T47D (cell line): ENCODE data around the gene MRPL36.
A peak's percentile ranks its signal among the peaks of the same experiment; 100 is the strongest.

Experiments
- DNase-seq, 2 experiments: peaks; one replicate each; pipeline versions ENCODE4 v3.0.0 to v3.0.0-alpha.2; 2011 to 2012; ENCODE audit warnings: low read depth in 1 of 2, low spot score in 1 of 2
- JUND ChIP-seq: IDR thresholded peaks from 2 replicates; pipeline ENCODE4 v1.6.1; 2012; ENCODE audit warnings: low read depth
- in situ Hi-C: cut with HindIII; loops from 2 replicates; pipeline ENCODE4 v1.10.0; 2016; ENCODE audit warnings: low sequenced_read_pairs, low pct_unique_long_range_greater_than_20kb

The MRPL36 gene

GRCh38 chr5:1756481-1756880 lies 43.2 kb downstream of the MRPL36 start:
- DNase-seq, result no peak
- no peak for TF ChIP-seq JUND
- in situ Hi-C loops, result no loop called here

DNA sequence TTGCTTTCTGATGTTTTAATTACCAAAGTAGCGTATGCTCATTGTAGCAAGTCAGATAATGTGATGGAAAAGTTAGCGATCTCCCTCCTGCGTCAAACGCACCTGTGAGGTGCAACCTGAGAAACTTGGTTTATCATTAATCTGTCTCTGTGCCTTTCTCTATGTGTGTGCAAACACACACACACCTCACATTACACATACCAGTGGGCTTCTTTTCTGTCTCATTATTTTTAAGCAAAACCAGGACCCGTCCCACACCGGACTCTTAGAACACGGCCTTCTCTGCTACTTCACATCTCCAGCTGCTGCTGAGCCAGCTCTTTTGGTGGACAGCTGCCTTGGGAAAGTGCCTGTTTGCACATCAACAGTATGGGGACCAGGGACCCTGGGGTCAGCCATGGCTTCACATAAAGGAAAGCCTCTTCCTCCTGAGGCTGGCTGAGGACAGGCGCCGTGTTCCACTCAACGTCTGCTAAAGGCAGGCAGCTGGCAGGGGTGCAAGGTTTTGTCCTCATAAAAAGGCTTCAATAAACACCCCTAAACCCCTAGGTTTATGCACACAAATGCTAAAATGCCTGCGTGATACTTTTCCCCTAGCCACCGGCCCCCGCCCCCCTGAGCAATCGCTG lies 44.2 kb downstream of the MRPL36 start:
- no peak for DNase-seq
- in situ Hi-C loops, result no loop called here
- TF ChIP-seq JUND, result no peak

GRCh38 chr5:1754531-1755220 lies 45.0 kb downstream of the MRPL36 start:
- DNase-seq, result no peak
- in situ Hi-C loops, result no loop called here

DNA sequence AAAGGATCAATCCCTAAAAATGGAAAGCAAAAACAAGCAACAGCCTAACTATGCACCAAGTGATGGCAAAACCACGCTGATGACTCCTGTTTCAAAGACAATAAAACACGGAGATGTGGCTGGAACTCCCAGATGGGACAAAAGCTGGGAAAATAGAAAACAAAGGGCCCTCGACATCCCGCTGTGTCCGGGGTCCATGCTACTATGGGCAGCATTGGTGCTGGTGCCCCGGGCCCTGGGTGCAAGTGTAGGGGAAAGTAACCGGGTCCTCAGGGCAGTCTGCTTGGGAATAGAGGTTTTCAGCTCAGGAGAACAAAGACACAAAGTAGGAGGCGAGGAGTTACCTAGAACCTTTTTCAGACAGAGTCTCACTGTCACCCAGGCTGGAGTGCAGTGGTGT lies 46.1 kb downstream of the MRPL36 start:
- in situ Hi-C loops, result no loop called here
- DNase-seq, result no peak

More at GRCh38 chr5:1754531-1755220, 45.0 kb downstream of the MRPL36 start:
- TF ChIP-seq JUND, result no peak

GRCh38 chr5:1752881-1753280 lies 46.8 kb downstream of the MRPL36 start:
- DNase-seq, result no peak
- no peak for TF ChIP-seq JUND
- in situ Hi-C loops, result no loop called here

More for the DNA sequence above, 46.1 kb downstream of the MRPL36 start:
- TF ChIP-seq JUND, result no peak

DNA sequence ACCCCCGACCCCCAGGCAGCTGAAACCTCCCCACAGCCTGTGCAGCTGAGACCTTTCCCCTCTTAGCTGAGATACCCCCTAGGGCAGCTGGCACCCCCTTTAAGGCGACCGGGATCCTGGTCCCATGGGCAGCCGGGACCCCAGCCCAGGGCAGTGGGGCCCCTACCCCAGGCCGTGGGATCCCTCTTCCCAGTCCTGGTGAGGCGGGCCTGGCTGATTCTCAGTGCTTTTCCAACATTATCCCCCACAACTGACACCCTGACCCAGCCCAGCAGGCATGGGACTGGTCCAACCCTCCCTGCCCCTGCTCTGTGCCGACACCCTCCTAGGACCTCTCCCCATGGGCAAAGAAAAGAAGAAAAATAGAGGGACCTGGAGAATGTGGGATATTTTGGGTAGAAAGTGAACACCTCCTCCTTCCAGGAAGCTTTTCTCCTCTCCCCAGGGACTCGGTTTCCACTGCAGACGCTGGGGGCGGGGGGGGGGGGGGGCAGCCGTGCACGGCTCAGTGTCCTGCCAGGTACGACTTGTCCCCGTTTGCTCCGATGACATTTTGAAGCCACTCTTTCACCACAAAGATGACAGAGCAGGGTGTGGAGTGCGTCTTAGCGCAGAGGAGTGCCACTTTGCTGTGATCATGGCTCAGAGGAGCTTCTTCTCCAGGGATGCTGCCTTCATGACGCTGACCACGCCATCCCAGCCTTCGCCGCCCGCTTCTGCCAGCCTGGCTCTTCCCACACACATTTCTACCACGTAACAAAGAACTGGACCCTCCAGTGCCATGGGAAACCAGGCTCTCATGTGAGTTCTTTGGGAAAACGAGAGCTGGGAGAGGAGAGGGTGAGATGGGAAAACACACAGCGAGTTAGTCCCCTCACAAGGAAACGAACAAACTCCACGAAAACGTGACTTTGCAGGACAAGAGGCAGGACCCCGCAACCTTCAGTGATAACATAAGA lies 47.5 kb downstream of the MRPL36 start:
- in situ Hi-C loops, result no loop called here
- no peak for TF ChIP-seq JUND
- DNase-seq, result no peak

GRCh38 chr5:1751026-1751863 lies 48.4 kb downstream of the MRPL36 start:
- in situ Hi-C loops, result no loop called here
- peak in 1 of 2 experiments; percentile 42 for DNase-seq

DNA sequence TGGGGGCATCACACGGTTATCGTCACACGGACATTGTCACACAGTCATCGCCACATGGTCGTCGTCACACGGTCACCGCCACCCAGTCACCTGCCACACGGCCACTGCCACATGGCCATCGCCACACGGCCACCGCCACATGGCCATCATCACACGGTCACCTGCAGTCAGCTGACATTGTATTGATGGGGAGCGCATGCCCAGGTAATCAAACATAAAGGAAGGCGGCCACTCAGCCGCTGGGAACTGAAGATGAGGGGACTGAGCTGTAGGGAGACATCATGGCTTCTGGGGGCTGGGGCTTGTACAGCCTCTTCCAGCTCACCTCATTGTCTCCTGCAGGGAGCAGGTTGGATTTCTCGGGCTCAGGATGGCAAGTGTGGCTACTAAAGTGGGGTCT lies 49.2 kb downstream of the MRPL36 start:
- no peak for TF ChIP-seq JUND
- no peak for DNase-seq
- in situ Hi-C loops, result no loop called here

More at GRCh38 chr5:1751026-1751863, 48.4 kb downstream of the MRPL36 start:
- no peak for TF ChIP-seq JUND

- DNase-seq, result no peak
- in situ Hi-C loops, result no loop called here
- no peak for TF ChIP-seq JUND
Observed at GRCh38 chr5:1749346-1750124, 50.1 kb downstream of the MRPL36 start.

- no peak for DNase-seq
- in situ Hi-C loops, result no loop called here
- TF ChIP-seq JUND, result no peak
Observed at GRCh38 chr5:1748845-1749244, 50.8 kb downstream of the MRPL36 start.
